ENCODE measurements around the gene UCKL1.
"Not testable (repeated sequence)": the region's sequence is repeated elsewhere in the genome, so short reads cannot be mapped to it uniquely, and the experiment has no call there.

The UCKL1 gene

GRCh38 chr20:63933646-63934045, 22.6 kb downstream of the UCKL1 start:
- Mint-ChIP-seq H3K36me3 (peaks cover 2% of the 10 kb centered on the region), H3K4me1 (ENCODE audit: low read depth) (peaks cover 1% of the 10 kb centered on the region), H3K9me3 (ENCODE audit: low read depth) (no peaks in the 10 kb centered on the region), H3K27ac (no peak overlapping the region), H3K4me3 (no peak overlapping the region), H3K27me3 (no peaks in the 10 kb centered on the region)

GRCh38 chr20:63932606-63933160, 23.5 kb downstream of the UCKL1 start:
- Mint-ChIP-seq H3K27ac (no peak overlapping the region), H3K9me3 (ENCODE audit: low read depth) (no peaks in the 10 kb centered on the region), H3K36me3 (peaks cover 2% of the 10 kb centered on the region), H3K4me3 (no peak overlapping the region), H3K27me3 (no peaks in the 10 kb centered on the region), H3K4me1 (ENCODE audit: low read depth) (peaks cover 1% of the 10 kb centered on the region)

GRCh38 chr20:63931735-63932134, 24.5 kb downstream of the UCKL1 start:
- Mint-ChIP-seq H3K4me1 (ENCODE audit: low read depth) (peaks cover 5% of the 10 kb centered on the region), H3K9me3 (ENCODE audit: low read depth) (no peaks in the 10 kb centered on the region), H3K4me3 (no peak overlapping the region), H3K27ac (no peak overlapping the region), H3K27me3 (no peaks in the 10 kb centered on the region), H3K36me3 (no peaks in the 10 kb centered on the region)

- Mint-ChIP-seq H3K9me3 (ENCODE audit: low read depth) (no peaks in the 10 kb centered on the region), H3K27me3 (no peaks in the 10 kb centered on the region), H3K4me3 (no peak overlapping the region), H3K27ac (no peak overlapping the region), H3K4me1 (ENCODE audit: low read depth) (peaks cover 9% of the 10 kb centered on the region), H3K36me3 (peaks cover 3% of the 10 kb centered on the region)
These were observed 25.2 kb downstream of the UCKL1 start for GRCh38 chr20:63930971-63931553.

- not testable (repeated sequence) for H3K36me3 Mint-ChIP-seq; H3K9me3 Mint-ChIP-seq (ENCODE audit: low read depth); H3K4me3 Mint-ChIP-seq; H3K27me3 Mint-ChIP-seq; H3K27ac Mint-ChIP-seq
- peaks cover 12% of the 10 kb centered on the region for H3K4me1 Mint-ChIP-seq (ENCODE audit: low read depth)
These were observed 26.7 kb downstream of the UCKL1 start for GRCh38 chr20:63929473-63929883.

- Mint-ChIP-seq H3K4me3 (no peak overlapping the region), H3K27ac (no peak overlapping the region), H3K4me1 (ENCODE audit: low read depth) (peaks cover 12% of the 10 kb centered on the region), H3K9me3 (ENCODE audit: low read depth) (no peaks in the 10 kb centered on the region), H3K36me3 (peaks cover 3% of the 10 kb centered on the region), H3K27me3 (no peaks in the 10 kb centered on the region)
These were observed 27.1 kb downstream of the UCKL1 start for GRCh38 chr20:63929071-63929470.

GRCh38 chr20:63926298-63926697, 29.9 kb downstream of the UCKL1 start:
- Mint-ChIP-seq H3K27ac (no peak overlapping the region), H3K4me3 (no peak overlapping the region), H3K4me1 (ENCODE audit: low read depth) (peaks cover 16% of the 10 kb centered on the region), H3K27me3 (no peaks in the 10 kb centered on the region), H3K9me3 (ENCODE audit: low read depth) (no peaks in the 10 kb centered on the region), H3K36me3 (peaks cover 3% of the 10 kb centered on the region)

GRCh38 chr20:63924241-63924640, 32.0 kb downstream of the UCKL1 start:
- Mint-ChIP-seq H3K27me3 (no peaks in the 10 kb centered on the region), H3K4me3 (no peak overlapping the region), H3K9me3 (ENCODE audit: low read depth) (no peaks in the 10 kb centered on the region), H3K4me1 (ENCODE audit: low read depth) (peaks cover 16% of the 10 kb centered on the region), H3K27ac (peak overlapping the region; percentile 34), H3K36me3 (peaks cover 3% of the 10 kb centered on the region)

GRCh38 chr20:63923651-63924050, 32.6 kb downstream of the UCKL1 start:
- no peaks in the 10 kb centered on the region for H3K27me3 Mint-ChIP-seq
- H3K27ac Mint-ChIP-seq: peak overlapping the region; percentile 34
- H3K4me1 Mint-ChIP-seq (ENCODE audit: low read depth): peaks cover 16% of the 10 kb centered on the region
- no peaks in the 10 kb centered on the region for H3K9me3 Mint-ChIP-seq (ENCODE audit: low read depth)
- H3K36me3 Mint-ChIP-seq: peaks cover 3% of the 10 kb centered on the region
- no peak overlapping the region for H3K4me3 Mint-ChIP-seq

- peaks cover 2% of the 10 kb centered on the region for H3K36me3 Mint-ChIP-seq
- no peaks in the 10 kb centered on the region for H3K9me3 Mint-ChIP-seq (ENCODE audit: low read depth)
- peaks cover 22% of the 10 kb centered on the region for H3K4me1 Mint-ChIP-seq (ENCODE audit: low read depth)
- no peak overlapping the region for H3K4me3 Mint-ChIP-seq
- H3K27me3 Mint-ChIP-seq: no peaks in the 10 kb centered on the region
- H3K27ac Mint-ChIP-seq: no peak overlapping the region
These were observed 36.0 kb downstream of the UCKL1 start for GRCh38 chr20:63920226-63920625.

- peaks cover 21% of the 10 kb centered on the region for H3K4me1 Mint-ChIP-seq (ENCODE audit: low read depth)
- H3K27ac Mint-ChIP-seq: no peak overlapping the region
- no peak overlapping the region for H3K4me3 Mint-ChIP-seq
- H3K27me3 Mint-ChIP-seq: no peaks in the 10 kb centered on the region
- peaks cover 2% of the 10 kb centered on the region for H3K36me3 Mint-ChIP-seq
- H3K9me3 Mint-ChIP-seq (ENCODE audit: low read depth): no peaks in the 10 kb centered on the region
These were observed 37.1 kb downstream of the UCKL1 start for GRCh38 chr20:63919130-63919529.

- Mint-ChIP-seq H3K9me3 (ENCODE audit: low read depth) (no peaks in the 10 kb centered on the region), H3K27me3 (no peaks in the 10 kb centered on the region), H3K4me1 (ENCODE audit: low read depth) (peaks cover 23% of the 10 kb centered on the region), H3K4me3 (no peak overlapping the region), H3K36me3 (peaks cover 2% of the 10 kb centered on the region), H3K27ac (peak overlapping the region; percentile 29)
These were observed 38.4 kb downstream of the UCKL1 start for GRCh38 chr20:63917811-63918210.

- H3K27ac Mint-ChIP-seq: peak overlapping the region; percentile 64
These were observed 39.8 kb downstream of the UCKL1 start for GRCh38 chr20:63916371-63916939.

GRCh38 chr20:63915471-63915870, 40.7 kb downstream of the UCKL1 start:
- H3K27ac Mint-ChIP-seq: peak overlapping the region; percentile 12
- H3K4me1 Mint-ChIP-seq (ENCODE audit: low read depth): peaks cover 32% of the 10 kb centered on the region
- no peak overlapping the region for H3K4me3 Mint-ChIP-seq
- H3K27me3 Mint-ChIP-seq: no peaks in the 10 kb centered on the region
- H3K9me3 Mint-ChIP-seq (ENCODE audit: low read depth): no peaks in the 10 kb centered on the region
- peaks cover 2% of the 10 kb centered on the region for H3K36me3 Mint-ChIP-seq

More at GRCh38 chr20:63916371-63916939, 39.8 kb downstream of the UCKL1 start:
- H3K36me3 Mint-ChIP-seq; H3K9me3 Mint-ChIP-seq (ENCODE audit: low read depth); H3K27me3 Mint-ChIP-seq; H3K4me3 Mint-ChIP-seq: not testable (repeated sequence)
- peaks cover 25% of the 10 kb centered on the region for H3K4me1 Mint-ChIP-seq (ENCODE audit: low read depth)

- Mint-ChIP-seq H3K4me3 (no peak overlapping the region), H3K27me3 (no peaks in the 10 kb centered on the region), H3K4me1 (ENCODE audit: low read depth) (peaks cover 38% of the 10 kb centered on the region), H3K36me3 (peaks cover 2% of the 10 kb centered on the region), H3K27ac (no peak overlapping the region), H3K9me3 (ENCODE audit: low read depth) (no peaks in the 10 kb centered on the region)
These were observed 42.4 kb downstream of the UCKL1 start for GRCh38 chr20:63913768-63914167.

GRCh38 chr20:63911176-63911575, 45.0 kb downstream of the UCKL1 start:
- Mint-ChIP-seq H3K4me1 (ENCODE audit: low read depth) (peaks cover 32% of the 10 kb centered on the region), H3K36me3 (peaks cover under 1% of the 10 kb centered on the region), H3K27ac (no peak overlapping the region), H3K27me3 (no peaks in the 10 kb centered on the region), H3K4me3 (no peak overlapping the region), H3K9me3 (ENCODE audit: low read depth) (no peaks in the 10 kb centered on the region)
